Bronchial epithelial cell (primary cell): ENCODE measurements around the gene MITF. TPM values are rescaled to one million over a fixed set of nuclear protein-coding genes. Genes with fewer than 3 reads are reported as not detected.

Source experiments
- DNase-seq: peaks from one replicate; pipeline ENCODE4 v3.0.0-alpha.2; 2010; ENCODE audit warnings: low read depth
- FAIRE-seq: peaks from 2 replicates; lab custom pipeline; 2011; peaks lifted over from hg19 to GRCh38; lab: Jason Lieb, UNC
- H3K27me3 ChIP-seq: 2 replicates; pipeline ENCODE4 v1.5.1; 2011; ENCODE audit warnings: low read length; ENCODE audit not compliant: control insufficient read depth, insufficient read depth
- H3K36me3 ChIP-seq: 2 replicates; pipeline ENCODE4 v1.5.1; 2011; ENCODE audit warnings: low read length; ENCODE audit not compliant: control insufficient read depth, insufficient read depth
- H3K4me3 ChIP-seq: 2 replicates; pipeline ENCODE4 v1.5.1; 2011; ENCODE audit warnings: mild to moderate bottlenecking, low read depth, low read length, control low read depth
- CTCF ChIP-seq: IDR thresholded peaks from 2 replicates; pipeline ENCODE4 v1.5.1; 2011; ENCODE audit warnings: mild to moderate bottlenecking, moderate library complexity, low read length, control low read depth, inconsistent platforms; ENCODE audit not compliant: insufficient read depth, severe bottlenecking
- total RNA-seq: library from RNA; depleted of rRNA; stranded (reverse); fragments of >200 nt; gene quantifications from 2 replicates; pipeline ENCODE4 v1.2.1, GENCODE V29; 2014

MITF gene
- total RNA-seq, 1 donor from 2014 or later = 1.6 TPM

GRCh38 chr3:69830147-69830546 lies 90.9 kb downstream of the MITF start:
- no peak for TF ChIP-seq CTCF
- no peak for FAIRE-seq

GRCh38 chr3:69831737-69832136 lies 92.5 kb downstream of the MITF start:
- no peak overlapping the region for H3K4me3 ChIP-seq
- no peak for DNase-seq
- no peak for TF ChIP-seq CTCF
- FAIRE-seq = peak; percentile 28
- H3K36me3 ChIP-seq = no peaks in the 10 kb centered on the region
- H3K27me3 ChIP-seq = peaks cover under 1% of the 10 kb centered on the region

More at GRCh38 chr3:69830147-69830546, 90.9 kb downstream of the MITF start:
- Histone ChIP-seq H3K4me3 (no peak overlapping the region), H3K27me3 (no peaks in the 10 kb centered on the region), H3K36me3 (no peaks in the 10 kb centered on the region)
- no peak for DNase-seq

GRCh38 chr3:69833591-69833990 lies 94.3 kb downstream of the MITF start:
- FAIRE-seq = no peak

GRCh38 chr3:69838217-69838616 lies 99.0 kb downstream of the MITF start:
- H3K36me3 ChIP-seq = no peaks in the 10 kb centered on the region
- H3K27me3 ChIP-seq = peaks cover 3% of the 10 kb centered on the region
- no peak for TF ChIP-seq CTCF
- no peak for DNase-seq
- FAIRE-seq = no peak
- H3K4me3 ChIP-seq = no peak overlapping the region

More at GRCh38 chr3:69833591-69833990, 94.3 kb downstream of the MITF start:
- Histone ChIP-seq H3K4me3 (no peak overlapping the region), H3K36me3 (no peaks in the 10 kb centered on the region), H3K27me3 (peaks cover 3% of the 10 kb centered on the region)
- no peak for DNase-seq
- no peak for TF ChIP-seq CTCF

GRCh38 chr3:69838696-69839515 lies 99.6 kb downstream of the MITF start:
- H3K27me3 ChIP-seq = peaks cover 3% of the 10 kb centered on the region
- no peak for FAIRE-seq
- no peaks in the 10 kb centered on the region for H3K36me3 ChIP-seq
- TF ChIP-seq CTCF = no peak
- DNase-seq = no peak
- H3K4me3 ChIP-seq = no peak overlapping the region
